Measurements from ENCODE around the gene VPS39.

The VPS39 gene

DNA sequence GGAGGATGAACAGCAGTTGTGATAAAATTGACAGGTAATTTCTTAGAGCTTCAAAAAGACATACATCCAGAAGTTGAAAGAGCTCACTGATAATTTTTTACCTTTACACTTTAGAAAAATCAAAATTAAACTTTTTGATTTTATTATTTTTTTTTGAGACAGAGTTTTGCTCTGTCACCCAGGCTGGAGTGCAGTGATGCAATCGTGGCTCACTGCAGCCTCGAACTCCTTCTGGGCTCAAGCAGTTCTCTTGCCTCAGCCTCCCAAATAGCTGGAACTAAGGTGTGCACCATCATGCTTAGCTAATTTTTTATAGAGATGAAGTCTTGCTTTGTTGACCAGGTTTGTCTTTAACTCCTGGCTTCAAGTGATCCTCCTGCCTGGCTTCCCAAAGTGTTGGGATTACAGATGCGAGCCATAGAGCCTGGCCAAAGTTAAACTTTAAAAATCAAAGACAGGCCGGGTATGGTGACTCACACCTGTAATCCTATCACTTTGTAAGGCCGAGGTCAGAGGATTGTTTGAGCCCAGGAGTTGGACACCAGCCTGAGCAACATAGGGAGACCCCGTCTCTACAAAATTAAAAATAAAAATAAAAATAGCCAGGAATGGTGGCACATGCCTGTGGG lies 73.4 kb downstream of the VPS39 start:
- no peak overlapping the region for H3K4me2 ChIP-seq (ENCODE audit: low read length)
- no peaks in the 10 kb centered on the region for H3F3A ChIP-seq (ENCODE audit: control insufficient read depth, insufficient read depth)
- H3K9me3 ChIP-seq (ENCODE audit: control insufficient read depth, insufficient read depth, low read length): no peaks in the 10 kb centered on the region
- H3K79me2 ChIP-seq (ENCODE audit: control insufficient read depth, low read length): no peaks in the 10 kb centered on the region
- peaks cover 4% of the 10 kb centered on the region; the same call in 1 of the 2 replicates for H3K4me1 ChIP-seq (ENCODE audit: control insufficient read depth, low read length)
- H4K20me1 ChIP-seq (ENCODE audit: control insufficient read depth, insufficient read depth, low read depth, low read length): no peaks in the 10 kb centered on the region
- no peak overlapping the region for H3K27ac ChIP-seq (ENCODE audit: low read depth, low read length)
- TF ChIP-seq, protein P1, sequence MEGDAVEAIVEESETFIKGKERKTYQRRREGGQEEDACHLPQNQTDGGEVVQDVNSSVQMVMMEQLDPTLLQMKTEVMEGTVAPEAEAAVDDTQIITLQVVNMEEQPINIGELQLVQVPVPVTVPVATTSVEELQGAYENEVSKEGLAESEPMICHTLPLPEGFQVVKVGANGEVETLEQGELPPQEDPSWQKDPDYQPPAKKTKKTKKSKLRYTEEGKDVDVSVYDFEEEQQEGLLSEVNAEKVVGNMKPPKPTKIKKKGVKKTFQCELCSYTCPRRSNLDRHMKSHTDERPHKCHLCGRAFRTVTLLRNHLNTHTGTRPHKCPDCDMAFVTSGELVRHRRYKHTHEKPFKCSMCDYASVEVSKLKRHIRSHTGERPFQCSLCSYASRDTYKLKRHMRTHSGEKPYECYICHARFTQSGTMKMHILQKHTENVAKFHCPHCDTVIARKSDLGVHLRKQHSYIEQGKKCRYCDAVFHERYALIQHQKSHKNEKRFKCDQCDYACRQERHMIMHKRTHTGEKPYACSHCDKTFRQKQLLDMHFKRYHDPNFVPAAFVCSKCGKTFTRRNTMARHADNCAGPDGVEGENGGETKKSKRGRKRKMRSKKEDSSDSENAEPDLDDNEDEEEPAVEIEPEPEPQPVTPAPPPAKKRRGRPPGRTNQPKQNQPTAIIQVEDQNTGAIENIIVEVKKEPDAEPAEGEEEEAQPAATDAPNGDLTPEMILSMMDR (IDR thresholded peaks at IDR 0.05; ENCODE audit: low read depth, low read length, poor library complexity, severe bottlenecking): no peak
- TF ChIP-seq EZH2phosphoT487 (IDR thresholded peaks at IDR 0.05; ENCODE audit: borderline replicate concordance, low read length): no peak
- H3K36me3 ChIP-seq (ENCODE audit: control insufficient read depth, low read length): no peaks in the 10 kb centered on the region
- H3K9me2 ChIP-seq (replicated peaks; ENCODE audit: control insufficient read depth, low read length): no peaks in the 10 kb centered on the region
- no peak overlapping the region for H3K4me3 ChIP-seq (ENCODE audit: low read length)
- peaks cover 21% of the 10 kb centered on the region for H3K27me3 ChIP-seq (ENCODE audit: control insufficient read depth, low read length)

DNA sequence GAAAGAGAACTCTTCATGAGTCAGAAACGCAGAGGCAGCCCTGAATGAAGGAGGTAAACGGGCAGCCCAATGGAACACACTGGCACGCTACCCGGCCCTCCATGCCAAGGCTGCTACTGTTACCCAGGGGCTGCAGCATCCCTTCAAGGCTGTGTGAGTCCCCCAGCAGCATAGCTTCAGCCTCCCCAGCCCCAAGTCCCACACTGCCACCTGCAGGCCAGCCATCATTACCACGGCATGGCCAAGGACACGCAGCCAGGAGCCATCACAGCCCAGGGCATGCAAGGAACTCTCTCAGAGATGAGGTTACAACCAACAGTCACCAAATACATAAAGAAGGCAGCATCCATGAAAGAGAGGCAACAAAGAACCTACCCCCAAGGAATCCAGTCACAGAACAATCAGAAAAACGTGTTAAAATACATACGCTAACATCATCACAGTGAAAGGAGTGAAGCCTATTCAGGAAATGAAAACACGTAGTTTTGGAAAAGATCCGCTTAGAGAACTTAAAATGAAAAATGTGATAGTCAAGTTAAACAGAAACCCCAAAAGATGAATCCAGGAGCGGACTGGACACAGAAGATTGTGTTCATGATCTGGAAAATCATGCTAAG lies 74.1 kb downstream of the VPS39 start:
- Histone ChIP-seq H3K27me3 (ENCODE audit: control insufficient read depth, low read length) (peaks cover 29% of the 10 kb centered on the region), H3K4me1 (ENCODE audit: control insufficient read depth, low read length) (peaks cover 5% of the 10 kb centered on the region; the same call in 1 of the 2 replicates), H3K36me3 (ENCODE audit: control insufficient read depth, low read length) (no peaks in the 10 kb centered on the region), H3K4me3 (ENCODE audit: low read length) (no peak overlapping the region), H3K79me2 (ENCODE audit: control insufficient read depth, low read length) (no peaks in the 10 kb centered on the region), H3K9me3 (ENCODE audit: control insufficient read depth, insufficient read depth, low read length) (no peaks in the 10 kb centered on the region), H4K20me1 (ENCODE audit: control insufficient read depth, insufficient read depth, low read depth, low read length) (no peaks in the 10 kb centered on the region), H3K4me2 (ENCODE audit: low read length) (no peak overlapping the region), H3K27ac (ENCODE audit: low read depth, low read length) (no peak overlapping the region), H3F3A (ENCODE audit: control insufficient read depth, insufficient read depth) (no peaks in the 10 kb centered on the region), H3K9me2 (replicated peaks; ENCODE audit: control insufficient read depth, low read length) (no peaks in the 10 kb centered on the region)
- TF ChIP-seq, protein P1 (IDR thresholded peaks at IDR 0.05; ENCODE audit: low read depth, low read length, poor library complexity, severe bottlenecking): peak; percentile 83
- TF ChIP-seq EZH2phosphoT487 (IDR thresholded peaks at IDR 0.05; ENCODE audit: borderline replicate concordance, low read length): no peak

- no peaks in the 10 kb centered on the region for H4K20me1 ChIP-seq (ENCODE audit: control insufficient read depth, insufficient read depth, low read depth, low read length)
- H3K4me3 ChIP-seq (ENCODE audit: low read length): no peak overlapping the region
- no peak overlapping the region for H3K27ac ChIP-seq (ENCODE audit: low read depth, low read length)
- peaks cover 29% of the 10 kb centered on the region for H3K27me3 ChIP-seq (ENCODE audit: control insufficient read depth, low read length)
- no peaks in the 10 kb centered on the region for H3K36me3 ChIP-seq (ENCODE audit: control insufficient read depth, low read length)
- H3K9me2 ChIP-seq (replicated peaks; ENCODE audit: control insufficient read depth, low read length): no peaks in the 10 kb centered on the region
- TF ChIP-seq, protein P1 (IDR thresholded peaks at IDR 0.05; ENCODE audit: low read depth, low read length, poor library complexity, severe bottlenecking): no peak
- TF ChIP-seq EZH2phosphoT487 (IDR thresholded peaks at IDR 0.05; ENCODE audit: borderline replicate concordance, low read length): no peak
- H3K4me2 ChIP-seq (ENCODE audit: low read length): no peak overlapping the region
- H3K9me3 ChIP-seq (ENCODE audit: control insufficient read depth, insufficient read depth, low read length): no peaks in the 10 kb centered on the region
- peaks cover 5% of the 10 kb centered on the region; the same call in 1 of the 2 replicates for H3K4me1 ChIP-seq (ENCODE audit: control insufficient read depth, low read length)
- no peaks in the 10 kb centered on the region for H3F3A ChIP-seq (ENCODE audit: control insufficient read depth, insufficient read depth)
- no peaks in the 10 kb centered on the region for H3K79me2 ChIP-seq (ENCODE audit: control insufficient read depth, low read length)
Observed at GRCh38 chr15:42133356-42133755, 74.7 kb downstream of the VPS39 start.
